IMR-90 (cell line): ENCODE measurements around the gene SIRT7. TPM values are rescaled to one million over a fixed set of nuclear protein-coding genes. Genes with fewer than 3 reads are reported as not detected.

Experiments used
- ATAC-seq: fragments of 200-7000 bp; cut with Tn5 transposase; 2 replicates; pipeline ENCODE4 v1.9.1; 2020; ENCODE audit warnings: low read depth, mild to moderate bottlenecking, moderate library complexity
- BruUV-seq: library from RNA; stranded (reverse); fragments of 400-500 nt; replicated peaks from 2 replicates; lab custom pipeline; 2021; lab: Mats Ljungman, UMichigan
- CTCF ChIA-PET: fragments of 300-600 bp; formaldehyde crosslinking; extraction: SDS; loops from one replicate; lab custom pipeline; 2021; ENCODE audit warnings: antibody characterized with exemption; lab: Yijun Ruan, JAX
- POLR2A ChIA-PET: fragments of 300-600 bp; sonication (Branson Sonifier 250); formaldehyde crosslinking; loops from one replicate; lab custom pipeline; 2022; ENCODE audit warnings: antibody characterized with exemption; ENCODE audit not compliant: unreplicated experiment; lab: Charles Lee
- DNase-seq: peaks from one replicate; pipeline ENCODE4 v3.0.0; 2013
- H2AFZ ChIP-seq: replicated peaks from 2 replicates; pipeline ENCODE3; 2013; ENCODE audit warnings: low read length, mild to moderate bottlenecking; ENCODE audit not compliant: poor library complexity
- H2AK5ac ChIP-seq: 2 replicates; pipeline ENCODE4 v1.6.1; 2013; ENCODE audit warnings: low read depth, low read length, inconsistent platforms
- H2AK9ac ChIP-seq: replicated peaks from 2 replicates; pipeline ENCODE3; 2013; ENCODE audit warnings: mild to moderate bottlenecking, low read depth, low read length, moderate library complexity; ENCODE audit not compliant: poor library complexity
- H2BK120ac ChIP-seq: 2 replicates; pipeline ENCODE4 v1.6.1; 2013; ENCODE audit warnings: low read depth, low read length, inconsistent platforms
- H2BK15ac ChIP-seq: 3 replicates; pipeline ENCODE4 v1.6.1; 2013; ENCODE audit warnings: low read depth, low read length, inconsistent platforms
- H2BK20ac ChIP-seq: 2 replicates; pipeline ENCODE4 v1.6.1; 2013; ENCODE audit warnings: low read depth, mild to moderate bottlenecking, inconsistent platforms, low read length, moderate library complexity
- H2BK5ac ChIP-seq: 2 replicates; pipeline ENCODE4 v1.6.1; 2013; ENCODE audit warnings: mild to moderate bottlenecking, low read depth, low read length, inconsistent platforms; ENCODE audit not compliant: poor library complexity, severe bottlenecking
- H3K14ac ChIP-seq: replicated peaks from 2 replicates; pipeline ENCODE4 v1.6.1; 2013; ENCODE audit warnings: low read depth, low read length, inconsistent platforms
- H3K18ac ChIP-seq: 2 replicates; pipeline ENCODE4 v1.6.1; 2013; ENCODE audit warnings: low read depth, low read length, control low read depth
- H3K23ac ChIP-seq: 2 replicates; pipeline ENCODE4 v1.6.1; 2013; ENCODE audit warnings: low read depth, low read length, inconsistent platforms
- H3K27ac ChIP-seq: 2 replicates; pipeline ENCODE4 v1.5.1; 2013; ENCODE audit warnings: mild to moderate bottlenecking, control low read depth, low read length; ENCODE audit not compliant: insufficient read depth
- H3K27me3 ChIP-seq: 2 replicates; pipeline ENCODE4 v1.6.1; 2013; ENCODE audit warnings: low read length; ENCODE audit not compliant: control insufficient read depth, insufficient read depth
- H3K36me3 ChIP-seq: 2 replicates; pipeline ENCODE4 v1.6.1; 2013; ENCODE audit warnings: low read length, mixed read lengths; ENCODE audit not compliant: control insufficient read depth, insufficient read depth
- H3K4ac ChIP-seq: 2 replicates; pipeline ENCODE4 v1.6.1; 2013; ENCODE audit warnings: low read depth, low read length, inconsistent platforms
- H3K4me1 ChIP-seq: 2 replicates; pipeline ENCODE4 v1.6.1; 2013; ENCODE audit warnings: low read length, mixed read lengths; ENCODE audit not compliant: control insufficient read depth, insufficient read depth
- H3K4me2 ChIP-seq: 2 replicates; pipeline ENCODE4 v1.6.1; 2013; ENCODE audit warnings: low read depth, mild to moderate bottlenecking, control low read depth, low read length, moderate library complexity
- H3K4me3 ChIP-seq: 2 replicates; pipeline ENCODE4 v1.5.1; 2013; ENCODE audit warnings: low read depth, mild to moderate bottlenecking, control low read depth, low read length, moderate library complexity; ENCODE audit not compliant: insufficient read depth
- H3K56ac ChIP-seq: 2 replicates; pipeline ENCODE4 v1.6.1; 2013; ENCODE audit warnings: low read length, inconsistent platforms; ENCODE audit not compliant: insufficient read depth; ENCODE audit errors: extremely low read depth
- H3K79me1 ChIP-seq, 2 experiments: 2 replicates each; pipeline ENCODE4 v1.6.1; 2013; ENCODE audit warnings: low read length in 2 of 2, inconsistent platforms in 1 of 2, low read depth in 1 of 2
- H3K9ac ChIP-seq: 2 replicates; pipeline ENCODE4 v1.6.1; 2013; ENCODE audit warnings: low read depth, low read length, control low read depth
- H3K9me1 ChIP-seq: 2 replicates; pipeline ENCODE4 v1.6.1; 2013; ENCODE audit warnings: low read length, inconsistent platforms; ENCODE audit not compliant: insufficient read depth
- H3K9me3 ChIP-seq: 2 replicates; pipeline ENCODE4 v1.6.1; 2013; ENCODE audit warnings: low read length; ENCODE audit not compliant: control insufficient read depth, insufficient read depth
- H4K20me1 ChIP-seq: 2 replicates; pipeline ENCODE4 v1.6.1; 2013; ENCODE audit warnings: low read length, inconsistent platforms; ENCODE audit not compliant: insufficient read depth
- H4K5ac ChIP-seq: 2 replicates; pipeline ENCODE4 v1.6.1; 2013; ENCODE audit warnings: mild to moderate bottlenecking, low read depth, low read length, control low read depth
- H4K8ac ChIP-seq, 2 experiments: 2 replicates each; pipeline ENCODE4 v1.6.1; 2013; ENCODE audit warnings: low read depth in 2 of 2, low read length in 2 of 2, control low read depth in 1 of 2, inconsistent platforms in 1 of 2
- H4K91ac ChIP-seq: 2 replicates; pipeline ENCODE4 v1.6.1; 2013; ENCODE audit warnings: low read depth, low read length, inconsistent platforms; ENCODE audit not compliant: insufficient read depth
- BHLHE40 ChIP-seq: fragments of 150-350 bp; IDR thresholded peaks from 2 replicates; pipeline ENCODE4 v1.6.1; 2016; ENCODE audit warnings: mild to moderate bottlenecking, low read depth, low read length
- CEBPB ChIP-seq: IDR thresholded peaks from 2 replicates; pipeline ENCODE4 v1.6.1; 2012; ENCODE audit warnings: low read depth, low read length, improper control_type of control experiment
- MXI1 ChIP-seq: IDR thresholded peaks from 2 replicates; pipeline ENCODE4 v1.6.1; 2012; ENCODE audit warnings: low read depth, mild to moderate bottlenecking, low read length, moderate library complexity, borderline replicate concordance
- POLR2A ChIP-seq: IDR thresholded peaks from 2 replicates; pipeline ENCODE4 v1.6.1; 2012; ENCODE audit warnings: mild to moderate bottlenecking, low read depth, low read length
- RCOR1 ChIP-seq: IDR thresholded peaks from 2 replicates; pipeline ENCODE4 v1.6.1; 2012; ENCODE audit warnings: mild to moderate bottlenecking, low read length, improper control_type of control experiment; ENCODE audit not compliant: insufficient replicate concordance
- USF2 ChIP-seq: fragments of 150-350 bp; IDR thresholded peaks from 2 replicates; pipeline ENCODE4 v1.6.1; 2017; ENCODE audit warnings: mild to moderate bottlenecking, antibody characterized with exemption, low read length, low read depth
- WGBS, 2 experiments: methylation state at CpG; one replicate each; pipeline versions ENCODE4 v1.1.5 to v1.1.7; 2013; ENCODE audit warnings: missing lambda C conversion rate in 2 of 2; ENCODE audit not compliant: insufficient read length in 1 of 2; ENCODE audit errors: extremely low coverage in 2 of 2; 5-methylcytosine and 5-hydroxymethylcytosine counted together
- dilution Hi-C: fragments of 300-500 bp; cut with HindIII; formaldehyde crosslinking; loops from one replicate; pipeline ENCODE4 v1.14.3; 2018; ENCODE audit warnings: low sequenced_read_pairs; ENCODE audit not compliant: unreplicated experiment
- in situ Hi-C: fragments of 300-500 bp; cut with MboI; formaldehyde crosslinking; loops from 3 replicates; pipeline ENCODE4 v1.14.3; 2019; ENCODE audit warnings: low sequenced_read_pairs, inconsistent platforms, mixed read lengths
- intact Hi-C: fragments of 100-400 bp; cut with micrococcal nuclease; formaldehyde crosslinking; loops from 2 replicates; pipeline ENCODE4 v1.10.0; 2022
- polyA plus RNA-seq, 3 experiments: library from polyadenylated mRNA; depleted of rRNA; stranded (reverse); fragments of >200 nt; gene quantifications; 2 replicates each; pipeline ENCODE4 v1.2.3, GENCODE V29; 2012; ENCODE audit warnings: low replicate concordance in 1 of 3
- total RNA-seq: library from RNA; depleted of rRNA; stranded (reverse); fragments of >200 nt; gene quantifications from 2 replicates; pipeline ENCODE4 v1.2.3, GENCODE V29; 2012

The SIRT7 gene
- total and polyA plus RNA-seq, 2 of the 4 experiments (the other 2 are of a cell fraction) = 14.5 to 19.8 TPM

DNA sequence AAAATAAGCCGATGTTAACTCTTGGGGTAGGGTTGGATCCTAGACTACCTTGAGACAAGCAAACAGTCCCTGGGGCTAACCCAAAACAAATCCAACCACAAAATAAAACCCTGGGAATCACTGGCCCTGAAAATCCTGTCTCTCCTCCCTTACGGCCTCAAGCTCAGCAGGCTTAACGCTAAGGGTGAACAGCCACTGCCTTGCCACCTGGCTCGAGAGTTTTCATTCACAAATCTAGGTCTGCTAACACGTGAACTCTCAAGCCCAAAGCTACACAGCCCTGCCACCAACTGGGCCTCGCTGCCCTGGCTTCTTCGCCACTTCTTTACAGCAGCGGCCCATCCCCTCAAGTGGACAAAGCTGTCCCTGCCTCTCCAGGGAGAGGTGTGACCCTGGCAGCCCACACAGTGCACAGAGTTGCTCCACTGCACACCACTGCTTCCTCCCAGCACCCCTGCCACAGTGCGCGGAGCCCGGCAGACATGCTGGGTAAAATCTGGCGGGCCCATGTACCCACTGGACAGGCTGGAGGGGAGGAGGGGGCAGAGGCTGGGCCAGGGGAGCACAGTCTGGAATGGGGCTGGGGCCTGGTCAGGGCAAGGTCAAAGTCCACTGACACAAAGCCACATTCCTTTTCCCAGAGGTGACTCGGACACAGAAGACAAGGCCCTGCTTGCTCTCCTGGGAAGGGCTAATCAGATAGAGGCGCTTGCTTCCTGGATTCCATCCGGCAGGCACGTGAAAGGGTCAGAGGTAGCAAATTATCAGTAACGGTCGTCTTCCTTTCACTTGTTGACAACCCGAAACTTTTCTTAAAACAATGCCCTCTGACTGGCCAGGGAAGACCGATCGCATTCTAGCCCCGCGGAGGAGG, 7.8 kb downstream of the SIRT7 start:
- intact Hi-C loops = no loop called here
- Histone ChIP-seq H2BK15ac (no peak overlapping the region), H4K91ac (no peak overlapping the region), H3K9me3 (no peaks in the 10 kb centered on the region), H4K8ac (no peak overlapping the region), H3K56ac (no peak overlapping the region; the same call in 1 of the 2 replicates), H4K20me1 (peaks cover 20% of the 10 kb centered on the region), H4K5ac (no peak overlapping the region), H2BK120ac (no peak overlapping the region), H3K4me1 (peaks cover 5% of the 10 kb centered on the region), H3K4me3 (peak overlapping the region; percentile 90), H3K14ac (0 out of 2 replicates have a peak overlapping the region, but pooled peaks have one; percentile 33), H3K18ac (no peak overlapping the region), H3K9ac (peak overlapping the region; percentile 55), H2AFZ (peak overlapping the region; percentile 89), H3K4ac (peak overlapping the region; percentile 11; the same call in 1 of the 2 replicates), H3K27me3 (no peaks in the 10 kb centered on the region), H3K36me3 (peaks cover 44% of the 10 kb centered on the region), H2AK9ac (peak overlapping the region; percentile 93), H2BK20ac (no peak overlapping the region), H3K9me1 (0 out of 2 replicates have a peak, but pooled peaks cover 4% of the 10 kb centered on the region), H3K4me2 (peak overlapping the region; percentile 65), H2AK5ac (no peak overlapping the region), H3K23ac (peak overlapping the region; percentile 58; the same call in 1 of the 2 replicates), H2BK5ac (no peak overlapping the region), H3K27ac (peak overlapping the region; percentile 4; the same call in 1 of the 2 replicates), H3K79me1 (peaks cover under 1 to 32% of the 10 kb centered on the region in 2 experiments; a peak in 3 of 4 replicates)
- POLR2A ChIA-PET = no interaction called here
- TF ChIP-seq CEBPB (no peak), MXI1 (no peak), RCOR1 (no peak), BHLHE40 (peak; percentile 83), USF2 (no peak), POLR2A (no peak)
- CTCF ChIA-PET = no interaction called here
- in situ Hi-C loops = no loop called here
- dilution Hi-C loops = no loop called here
- ATAC-seq (peak; percentile 1), DNase-seq (no peak)
- 54% methylated on average over 12 of the region's 23 CpGs; no CpG with 5 or more reads in 1 of the 2 experiments for WGBS, 2 experiments
- BruUV-seq = no TSS peak
